Erythroblast (primary cell): ENCODE measurements around the gene TSLP.

Experiments used
- DNase-seq, 2 experiments: peaks; one replicate each; lab custom pipeline; 2025; lab: John Stamatoyannopoulos, UW
- GATA1 ChIP-seq: IDR thresholded peaks from 2 replicates; pipeline ENCODE4 v1.6.1; 2011; ENCODE audit warnings: low read depth, mild to moderate bottlenecking, control low read depth, low read length, moderate library complexity
- POLR2A ChIP-seq: IDR thresholded peaks from 2 replicates; pipeline ENCODE4 v1.6.1; 2011; ENCODE audit warnings: mild to moderate bottlenecking, low read length

TSLP gene

DNA sequence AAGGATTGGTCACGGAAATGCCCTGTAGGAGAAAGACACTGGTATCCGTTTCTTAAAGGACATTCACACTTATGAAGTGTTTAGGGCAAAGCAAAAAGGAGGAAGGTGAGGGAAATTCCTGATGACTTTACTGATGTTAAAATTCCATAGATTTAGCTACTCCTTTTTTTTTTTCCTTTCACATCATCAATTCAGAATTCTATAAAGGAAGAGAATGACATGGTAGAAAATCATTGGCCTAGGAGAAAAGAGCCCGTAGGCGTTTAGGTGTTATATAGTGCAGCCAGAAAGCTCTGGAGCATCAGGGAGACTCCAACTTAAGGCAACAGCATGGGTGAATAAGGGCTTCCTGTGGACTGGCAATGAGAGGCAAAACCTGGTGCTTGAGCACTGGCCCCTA lies at the start of gene TSLP:
Gene TSLP, plus strand, starts transcription at position 301 of the 400 bp plus-strand sequence. CDS start 178 bp downstream, outside the sequence.
- TF ChIP-seq POLR2A (no peak), GATA1 (no peak)

DNA sequence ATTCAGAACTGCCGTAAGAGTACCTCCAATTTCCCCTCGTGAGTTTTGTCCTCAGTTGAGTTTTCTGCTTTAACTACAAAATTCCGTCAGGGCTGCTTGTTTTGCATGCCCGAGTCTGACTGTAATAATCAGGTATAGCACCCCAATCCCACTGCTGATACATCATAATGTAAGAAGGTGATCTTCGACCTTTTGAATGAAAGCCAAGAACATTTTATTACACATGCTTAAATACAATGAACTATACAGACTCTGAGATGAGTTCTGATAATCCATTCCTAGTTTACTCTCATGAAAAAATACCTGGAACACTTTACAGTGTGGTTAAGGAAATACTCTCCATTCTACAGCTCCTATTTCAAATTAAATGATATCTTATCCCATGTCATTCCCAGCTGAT lies 49.2 kb upstream of the TSLP start:
- TF ChIP-seq GATA1 = no peak
- no peak for TF ChIP-seq POLR2A
- no peak for DNase-seq

More for the DNA sequence above, at the start of gene TSLP:
- DNase-seq = no peak

DNA sequence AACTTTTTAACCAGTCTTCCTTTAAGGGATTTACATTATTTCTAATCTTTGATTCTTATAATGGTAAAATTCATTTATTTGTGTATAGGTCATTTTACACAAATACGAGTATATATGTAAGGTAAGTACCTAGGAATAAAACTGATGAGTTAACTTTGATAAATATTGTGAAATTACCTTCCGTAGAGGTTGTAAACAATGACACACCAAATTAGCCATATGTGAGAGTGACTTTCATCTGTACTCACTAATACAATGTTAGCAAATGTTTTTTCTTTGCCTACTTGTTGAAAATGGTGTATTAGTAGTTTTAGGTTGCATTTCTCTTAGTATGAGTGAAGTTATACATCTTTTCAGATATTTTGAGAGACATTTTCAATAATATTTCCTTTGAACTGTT lies 42.6 kb upstream of the TSLP start:
- TF ChIP-seq POLR2A (no peak), GATA1 (no peak)

DNA sequence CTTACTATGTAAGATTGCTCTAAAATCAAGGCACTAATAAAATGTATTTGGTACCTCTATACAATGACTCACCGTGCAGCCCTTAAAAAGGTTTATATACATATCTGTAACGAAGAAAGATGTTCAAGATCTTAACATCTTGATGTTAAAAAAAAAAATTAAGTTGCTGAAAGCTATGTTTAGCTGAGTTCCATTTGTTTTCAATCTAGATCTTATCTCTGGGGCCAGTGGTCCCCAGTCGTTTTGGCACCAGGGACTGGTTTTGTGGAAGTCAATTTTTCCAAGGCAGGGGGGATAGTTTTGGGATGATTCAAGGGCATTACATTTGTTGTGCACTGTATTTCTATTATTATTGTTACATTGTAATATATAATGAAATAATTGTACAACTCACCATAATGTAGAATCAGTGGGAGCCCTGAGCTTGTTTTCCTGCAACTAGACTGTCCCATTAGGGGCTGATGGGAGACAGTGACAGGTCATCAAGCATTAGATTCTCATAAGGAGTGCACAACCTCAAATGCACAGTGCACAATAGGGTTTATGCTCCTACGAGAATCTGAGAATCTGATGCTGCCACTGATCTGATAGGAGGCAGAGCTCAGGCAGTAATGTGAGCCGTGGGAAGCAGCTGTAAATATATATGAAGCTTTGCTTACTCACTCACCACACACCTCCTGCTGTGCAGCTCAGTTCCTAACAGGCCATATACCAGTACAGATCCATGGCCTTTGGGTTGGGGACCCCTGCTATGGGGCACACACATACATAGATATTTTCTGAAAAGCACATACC lies 27.6 kb upstream of the TSLP start:
- no peak for DNase-seq

More for the DNA sequence above, 42.6 kb upstream of the TSLP start:
- no peak for DNase-seq

DNA sequence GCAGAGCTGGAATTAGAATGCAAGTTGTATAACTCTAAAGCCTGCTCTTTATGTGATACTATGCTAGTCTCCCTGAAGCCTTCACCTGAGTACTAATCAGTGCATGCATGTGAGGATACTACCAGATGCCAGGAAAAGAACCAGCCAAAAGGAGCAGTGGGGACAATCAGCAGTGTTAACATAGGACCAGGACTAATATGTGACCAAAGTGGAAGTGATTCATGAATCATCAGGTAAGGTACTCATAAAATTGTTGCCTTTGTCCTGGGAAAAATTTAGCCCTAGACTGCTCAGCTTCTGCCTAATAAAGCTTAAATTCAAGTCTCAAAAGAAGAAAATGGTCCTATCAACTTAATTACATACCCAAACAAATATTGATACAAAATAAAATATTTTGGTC lies 13.4 kb upstream of the TSLP start:
- no peak for DNase-seq
- TF ChIP-seq POLR2A (no peak), GATA1 (no peak)

More for the DNA sequence above, 27.6 kb upstream of the TSLP start:
- TF ChIP-seq POLR2A = no peak
- no peak for TF ChIP-seq GATA1

DNA sequence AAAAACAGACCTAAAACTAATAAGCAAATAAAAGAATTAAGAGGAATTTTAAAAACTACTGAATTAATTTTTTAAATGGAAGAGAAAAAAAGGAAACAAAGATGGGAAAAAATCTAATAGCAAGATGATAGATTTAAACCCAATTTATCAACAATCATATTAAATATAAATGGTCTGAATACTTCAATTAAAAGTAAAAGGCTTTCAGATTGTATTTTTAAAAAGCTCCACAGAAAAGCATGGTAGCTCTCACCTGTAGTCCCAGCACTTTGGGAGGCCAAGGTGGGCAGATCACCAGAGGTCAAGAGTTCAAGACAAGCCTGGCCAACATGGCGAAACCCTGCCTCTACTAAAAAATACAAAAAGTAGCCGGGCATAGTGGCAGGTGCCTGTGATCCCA lies 11.3 kb upstream of the TSLP start:
- DNase-seq = no peak
- no peak for TF ChIP-seq POLR2A
- no peak for TF ChIP-seq GATA1

DNA sequence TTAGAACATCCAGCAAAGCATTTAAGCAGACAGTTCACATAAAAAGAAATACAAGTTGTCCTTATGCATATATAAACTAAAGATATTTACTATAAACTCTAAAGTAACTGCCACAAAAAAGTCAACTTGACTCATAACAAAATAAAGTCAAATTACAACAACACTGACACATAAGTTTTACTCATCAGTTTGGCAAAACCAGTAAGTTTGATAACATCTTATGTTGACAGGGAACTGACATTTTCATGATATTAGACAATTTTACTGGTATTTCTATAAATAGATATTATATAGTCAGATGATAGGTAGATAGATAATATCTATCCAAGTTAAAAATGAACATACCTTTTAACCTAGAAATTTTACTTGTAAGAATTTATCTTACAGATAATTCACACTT lies 9.9 kb upstream of the TSLP start:
- no peak for DNase-seq
- TF ChIP-seq POLR2A (no peak), GATA1 (no peak)

DNA sequence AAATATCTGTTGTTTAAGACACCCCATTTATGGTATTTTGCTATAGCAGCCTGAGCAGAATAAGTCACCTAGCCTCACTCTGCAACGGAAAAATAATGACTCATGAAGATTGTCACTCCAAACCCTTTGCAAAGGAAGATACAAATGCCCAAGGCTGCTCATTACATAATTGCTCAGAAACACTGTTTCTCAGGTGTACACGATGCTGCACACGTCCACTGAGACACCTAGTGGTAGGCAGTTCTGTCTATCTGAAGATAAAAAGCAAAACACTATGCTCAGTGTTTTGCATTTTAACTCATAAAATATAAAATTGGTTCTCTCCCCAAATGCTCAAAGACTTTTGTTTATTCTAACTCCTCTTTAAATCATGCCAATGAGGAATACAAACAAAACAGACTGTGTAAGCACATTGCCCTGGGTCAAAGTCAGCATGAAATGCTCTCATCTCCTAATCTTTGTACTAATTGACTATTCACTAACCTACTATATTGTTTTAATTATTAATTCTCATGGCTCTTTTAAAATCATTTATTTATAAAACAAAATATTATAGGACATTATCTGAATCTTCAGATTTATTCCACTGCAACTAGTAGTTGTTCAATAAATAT lies 7.7 kb upstream of the TSLP start:
- no peak for DNase-seq

DNA sequence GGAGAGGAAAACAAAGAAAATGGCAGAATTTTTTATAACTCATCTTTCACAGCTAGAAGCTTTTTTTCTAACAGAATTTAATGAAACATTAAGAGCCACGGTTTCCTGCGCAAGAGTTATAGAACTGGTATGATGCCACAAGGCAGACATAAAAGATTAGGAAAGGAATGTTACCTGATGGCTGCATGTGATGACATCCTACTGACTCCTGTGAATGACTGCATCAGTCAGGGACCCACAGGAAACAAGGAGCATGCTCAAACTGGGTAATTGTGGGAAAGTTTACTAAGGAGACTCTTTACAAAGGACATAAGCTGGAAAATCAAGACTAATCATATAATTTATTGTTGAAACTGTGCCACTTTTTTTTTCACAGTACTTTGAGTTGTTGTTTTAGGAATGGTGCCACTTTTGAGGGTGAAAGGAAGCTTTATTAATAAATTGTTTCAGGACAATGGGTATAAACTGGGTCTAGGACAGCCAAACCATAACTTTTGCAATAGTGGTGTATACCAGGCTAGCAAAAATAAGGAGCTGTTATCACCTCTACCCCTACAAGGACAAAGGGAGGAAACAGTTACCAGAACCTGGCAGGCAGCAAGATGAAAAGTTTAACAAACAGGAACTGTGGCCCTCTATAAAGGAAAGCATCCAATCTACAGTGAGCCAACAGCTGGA lies 5.1 kb upstream of the TSLP start:
- DNase-seq = no peak
- no peak for TF ChIP-seq GATA1
- TF ChIP-seq POLR2A = no peak

More for the DNA sequence above, 7.7 kb upstream of the TSLP start:
- no peak for TF ChIP-seq GATA1
- no peak for TF ChIP-seq POLR2A

DNA sequence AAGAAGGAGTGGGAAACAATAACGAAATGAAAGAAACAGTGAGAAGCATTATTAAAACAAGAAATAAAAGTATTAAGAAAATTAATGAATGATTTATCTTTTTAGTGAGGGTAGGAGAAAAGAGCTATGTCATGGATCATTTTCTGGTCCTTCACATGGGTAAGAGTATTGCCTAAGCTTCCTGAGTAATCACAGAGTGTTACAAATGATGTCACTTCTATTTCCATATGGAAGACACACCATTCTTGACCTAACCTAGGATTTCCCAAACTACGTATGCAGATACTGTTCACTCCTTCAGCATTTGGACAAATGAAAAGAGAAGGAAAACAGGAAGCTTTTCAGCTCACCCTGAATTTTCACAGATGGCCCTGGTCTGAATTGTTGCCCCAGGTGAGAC lies 3.3 kb upstream of the TSLP start:
- no peak for TF ChIP-seq GATA1
- TF ChIP-seq POLR2A = no peak
- DNase-seq = no peak

DNA sequence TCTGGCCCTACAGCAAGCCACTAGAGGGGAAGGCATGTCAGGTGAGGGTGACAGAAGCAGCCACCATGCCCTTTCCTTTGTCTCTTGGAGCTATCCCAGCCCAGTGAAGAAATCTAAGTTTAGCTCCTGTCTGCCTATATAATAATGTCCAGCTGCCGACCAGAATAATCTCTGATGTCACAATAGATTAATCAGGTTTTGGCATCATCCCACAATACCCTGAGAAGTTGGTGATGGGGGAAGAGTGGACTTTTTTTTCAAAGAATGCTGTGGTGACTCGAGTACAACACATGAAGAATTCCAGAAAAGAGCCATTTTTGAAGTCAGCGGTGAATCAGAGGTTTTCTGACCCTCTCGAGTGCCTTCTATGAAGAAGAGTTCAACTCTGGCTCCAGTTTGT lies 1.7 kb upstream of the TSLP start:
- DNase-seq = no peak
- TF ChIP-seq GATA1 (no peak), POLR2A (no peak)

DNA sequence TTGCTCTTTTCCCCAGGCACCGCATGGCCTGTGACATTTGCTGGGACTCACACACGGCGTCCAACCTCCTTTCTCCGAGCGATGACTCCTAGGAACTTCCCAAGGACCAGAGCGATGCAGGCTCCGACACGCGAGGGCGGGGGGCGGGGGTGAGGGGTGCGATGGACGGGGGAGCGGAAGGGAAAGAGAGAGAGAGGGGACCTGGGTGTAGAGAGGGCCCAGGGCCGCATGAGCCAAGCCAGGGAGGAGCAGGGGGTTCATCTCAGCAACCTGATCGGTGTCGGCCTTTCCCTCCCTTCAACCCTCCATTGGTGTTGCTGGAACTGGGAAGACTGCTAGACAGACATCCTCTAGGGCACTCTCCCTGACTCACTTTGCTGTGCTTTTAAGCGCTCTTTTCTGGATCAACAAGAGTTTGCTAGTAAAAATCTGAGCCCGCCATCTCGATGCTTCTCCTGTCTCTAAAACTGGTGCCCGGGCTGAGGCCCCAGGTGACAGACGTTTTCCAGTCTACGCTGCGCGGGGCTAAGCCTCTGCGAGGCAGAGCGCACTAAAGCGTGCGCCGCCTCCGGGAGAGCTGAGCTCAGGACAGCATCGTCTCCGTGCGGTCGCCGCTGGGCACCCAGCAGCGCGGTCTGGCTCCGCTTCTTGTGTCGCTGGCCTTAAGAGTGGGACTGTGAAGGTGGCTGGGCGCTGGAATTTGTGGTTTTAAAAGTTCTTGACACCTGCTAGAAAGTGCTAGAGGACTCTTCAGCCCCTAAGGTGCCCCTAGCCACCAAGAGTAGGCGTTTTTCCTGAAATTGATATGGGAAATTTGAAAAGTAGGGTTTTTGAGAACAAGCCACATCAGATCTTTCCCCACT lies 1.0 kb upstream of the TSLP start:
- peak; percentile 3 to 8 for DNase-seq
- TF ChIP-seq POLR2A (no peak), GATA1 (no peak)

DNA sequence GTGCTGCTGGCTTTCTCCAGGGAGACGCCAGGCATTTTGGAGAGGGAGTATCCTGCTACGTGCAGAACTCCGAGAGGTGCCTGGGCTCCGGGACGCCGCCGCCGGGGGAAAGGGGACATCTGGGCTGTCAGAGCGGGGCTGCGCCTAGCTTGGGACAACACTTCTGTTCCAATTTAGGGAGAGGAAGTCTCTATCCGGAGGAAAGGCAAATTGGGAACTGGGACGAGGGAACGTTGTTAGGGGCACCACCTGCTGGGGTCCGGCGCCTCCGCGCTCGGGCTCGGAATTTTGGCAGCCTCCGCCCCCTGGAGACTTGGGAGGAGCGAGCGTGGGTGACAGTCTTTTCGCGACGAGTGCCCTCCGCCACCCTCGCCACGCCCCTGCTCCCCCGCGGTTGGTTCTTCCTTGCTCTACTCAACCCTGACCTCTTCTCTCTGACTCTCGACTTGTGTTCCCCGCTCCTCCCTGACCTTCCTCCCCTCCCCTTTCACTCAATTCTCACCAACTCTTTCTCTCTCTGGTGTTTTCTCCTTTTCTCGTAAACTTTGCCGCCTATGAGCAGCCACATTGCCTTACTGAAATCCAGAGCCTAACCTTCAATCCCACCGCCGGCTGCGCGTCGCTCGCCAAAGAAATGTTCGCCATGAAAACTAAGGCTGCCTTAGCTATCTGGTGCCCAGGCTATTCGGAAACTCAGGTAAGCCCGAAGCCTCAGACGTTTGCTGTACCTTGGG lies 1.6 kb downstream of the TSLP start:
- TF ChIP-seq GATA1 (no peak), POLR2A (no peak)
- peak; percentile 68 to 70 for DNase-seq
